Ureter (tissue), 1 donor: ENCODE measurements around the gene OR4C16. TPM values are rescaled to one million over a fixed set of nuclear protein-coding genes. Genes with fewer than 3 reads are reported as not detected.

Source experiments
- DNase-seq: peaks from one replicate; pipeline ENCODE4 v3.0.0-alpha.2; 2020; ENCODE audit warnings: low spot score
- total RNA-seq: library from RNA; stranded (reverse); gene quantifications from one replicate; pipeline ENCODE4 v1.2.4, GENCODE V29; 2023
- donor health status: DM: yes; HTN: yes; CAD: no.

Gene OR4C16
- not detected for total RNA-seq

DNA sequence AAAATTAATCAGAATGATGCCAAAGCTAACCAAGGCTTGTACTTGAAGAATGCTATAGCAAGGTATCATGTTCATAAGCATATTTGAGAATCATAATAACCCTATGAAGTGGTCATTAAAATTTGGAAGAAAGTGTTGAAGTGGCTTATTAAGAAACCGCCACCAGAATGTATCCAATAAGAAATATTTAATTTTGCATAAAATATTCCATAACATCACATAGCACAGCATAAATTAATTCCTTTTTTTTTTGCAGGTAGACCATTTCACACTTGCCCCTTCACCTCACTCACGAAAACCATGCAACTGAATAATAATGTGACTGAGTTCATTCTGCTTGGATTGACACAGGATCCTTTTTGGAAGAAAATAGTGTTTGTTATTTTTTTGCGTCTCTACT, at the start of gene OR4C16:
Gene OR4C16 (plus strand): TSS at position 301 of the 400 bp plus-strand sequence. CDS start 0 bp downstream, at position 301.
- DNase-seq, result no peak

- no peak for DNase-seq
These were observed 17.8 kb upstream of the OR4C16 start, which contains the start of gene OR4C15 for GRCh38 chr11:55554169-55554568. OR4C15 (plus strand) TSS chr11:55554469; CDS start chr11:55554469, 0 bp downstream.

DNA sequence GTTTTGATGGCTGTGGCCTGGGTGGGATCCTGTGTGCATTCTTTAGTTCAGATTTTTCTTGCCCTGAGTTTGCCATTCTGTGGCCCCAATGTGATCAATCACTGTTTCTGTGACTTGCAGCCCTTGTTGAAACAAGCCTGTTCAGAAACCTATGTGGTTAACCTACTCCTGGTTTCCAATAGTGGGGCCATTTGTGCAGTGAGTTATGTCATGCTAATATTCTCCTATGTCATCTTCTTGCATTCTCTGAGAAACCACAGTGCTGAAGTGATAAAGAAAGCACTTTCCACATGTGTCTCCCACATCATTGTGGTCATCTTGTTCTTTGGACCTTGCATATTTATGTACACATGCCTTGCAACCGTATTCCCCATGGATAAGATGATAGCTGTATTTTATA, 620 bp downstream of the OR4C16 start:
- DNase-seq, result no peak

DNA sequence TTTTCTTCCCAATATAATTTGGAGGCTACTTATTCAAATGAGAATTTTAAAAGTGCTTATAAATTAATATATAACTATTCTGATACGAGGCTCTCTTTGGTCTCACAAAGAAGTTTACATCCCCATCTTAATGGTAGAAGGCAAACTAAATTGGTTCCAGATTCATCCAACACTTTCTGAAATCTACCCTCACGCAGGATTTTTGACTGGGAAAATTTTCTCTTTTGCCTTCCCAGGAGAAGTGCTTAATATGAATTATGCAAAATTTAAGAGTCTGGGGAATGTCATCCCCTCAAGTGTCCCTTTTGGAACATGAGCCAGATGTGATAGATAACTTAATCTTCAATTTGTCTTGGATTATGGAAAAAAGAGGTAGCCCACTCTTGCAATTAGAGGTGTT, 35.6 kb downstream of the OR4C16 start, which contains the start of gene OR4C11:
Gene OR4C11 (minus strand): TSS at position 101 of the 400 bp plus-strand sequence. CDS start 3,272 bp downstream, outside the sequence.
- DNase-seq, result no peak

Other genes with a start within 250 kb of the OR4C16 start
- not detected for gene OR4A16, start 228.9 kb upstream of the OR4C16 start, total RNA-seq
- not detected for gene OR4A15, start 204.2 kb upstream of the OR4C16 start, total RNA-seq
- gene OR4C15, start 17.7 kb upstream of the OR4C16 start, total RNA-seq, result not detected
- not detected for gene OR4C11, start 35.5 kb downstream of the OR4C16 start, total RNA-seq
- not detected for gene OR4P4, start 63.0 kb downstream of the OR4C16 start, total RNA-seq
- not detected for gene OR4S2, start 76.2 kb downstream of the OR4C16 start, total RNA-seq
- gene OR4C6, start 90.1 kb downstream of the OR4C16 start, total RNA-seq, result not detected
- gene OR5D13, start 201.3 kb downstream of the OR4C16 start, total RNA-seq, result not detected
- not detected for gene OR5D14, start 223.4 kb downstream of the OR4C16 start, total RNA-seq
- not detected for gene OR5L1, start 239.2 kb downstream of the OR4C16 start, total RNA-seq
- gene OR5D18, start 247.5 kb downstream of the OR4C16 start, total RNA-seq, result not detected